ENCODE measurements around the gene PPARG. TPM values are rescaled to one million over a fixed set of nuclear protein-coding genes. Genes with fewer than 3 reads are reported as not detected.

PPARG gene
- total RNA-seq, 6 donors from 2014 or later: 39.8 to 93.9 (median 52.7) TPM

- 80 to 84% methylated on average over 4 of the region's 4 CpGs for WGBS, 2 donors
- TF ChIP-seq POLR2A (IDR thresholded peaks at IDR 0.05) (no peak), POLR2AphosphoS5 (IDR thresholded peaks at IDR 0.05) (no peak), EP300 (IDR thresholded peaks at IDR 0.05) (no peak), CTCF (IDR thresholded peaks at IDR 0.05) (no peak)
Observed at GRCh38 chr3:12247411-12247810, 41.5 kb upstream of the PPARG start.

GRCh38 chr3:12249519-12249918, 39.4 kb upstream of the PPARG start:
- ATAC-seq (ENCODE audit: low FRiP score in 2 of 2) (no peak), DNase-seq (no peak)
- Histone ChIP-seq H3K36me3 (no peaks in the 10 kb centered on the region), H3K4me3 (no peak overlapping the region), H3K9me3 (peaks cover 0 to 8% (median 7%) of the 10 kb centered on the region in 4 donors), H3K27me3 (no peaks in the 10 kb centered on the region), H3K27ac (no peak overlapping the region), H3K4me1 (no peaks in the 10 kb centered on the region)
- 93 to 96% methylated on average over 2 of the region's 2 CpGs for WGBS, 2 donors
- TF ChIP-seq POLR2AphosphoS5 (IDR thresholded peaks at IDR 0.05): no peak
- TF ChIP-seq POLR2A (IDR thresholded peaks at IDR 0.05): no peak
- no peak for TF ChIP-seq EP300 (IDR thresholded peaks at IDR 0.05)
- TF ChIP-seq CTCF (IDR thresholded peaks at IDR 0.05): no peak

More at GRCh38 chr3:12247411-12247810, 41.5 kb upstream of the PPARG start:
- no peak overlapping the region for H3K27ac ChIP-seq
- ATAC-seq (ENCODE audit: low FRiP score in 2 of 2) (no peak), DNase-seq (no peak)
- peaks cover 0 to 8% (median 7%) of the 10 kb centered on the region in 4 donors for H3K9me3 ChIP-seq
- H3K4me3 ChIP-seq: no peak overlapping the region
- H3K36me3 ChIP-seq: no peaks in the 10 kb centered on the region
- no peaks in the 10 kb centered on the region for H3K4me1 ChIP-seq
- no peaks in the 10 kb centered on the region for H3K27me3 ChIP-seq

- TF ChIP-seq CTCF (IDR thresholded peaks at IDR 0.05) (no peak), POLR2AphosphoS5 (IDR thresholded peaks at IDR 0.05) (no peak), POLR2A (IDR thresholded peaks at IDR 0.05) (no peak), EP300 (IDR thresholded peaks at IDR 0.05) (no peak)
- H3K9me3 ChIP-seq: peaks cover 0 to 8% (median 7%) of the 10 kb centered on the region in 4 donors
- no peak overlapping the region for H3K4me3 ChIP-seq
- no peaks in the 10 kb centered on the region for H3K36me3 ChIP-seq
- ATAC-seq (ENCODE audit: low FRiP score in 2 of 2) (no peak), DNase-seq (no peak)
- H3K27me3 ChIP-seq: no peaks in the 10 kb centered on the region
- H3K4me1 ChIP-seq: no peaks in the 10 kb centered on the region
- 89 to 90% methylated on average over 5 of the region's 5 CpGs for WGBS, 2 donors
- H3K27ac ChIP-seq: no peak overlapping the region
Observed at GRCh38 chr3:12252889-12253288, 36.0 kb upstream of the PPARG start.

- Histone ChIP-seq H3K4me3 (no peak overlapping the region), H3K27me3 (no peaks in the 10 kb centered on the region), H3K4me1 (no peaks in the 10 kb centered on the region), H3K36me3 (no peaks in the 10 kb centered on the region), H3K27ac (no peak overlapping the region), H3K9me3 (peaks cover 0 to 8% (median 7%) of the 10 kb centered on the region in 4 donors)
- no peak for ATAC-seq (ENCODE audit: low FRiP score in 2 of 2)
- no peak for DNase-seq
- TF ChIP-seq POLR2A (IDR thresholded peaks at IDR 0.05) (no peak), EP300 (IDR thresholded peaks at IDR 0.05) (no peak), CTCF (IDR thresholded peaks at IDR 0.05) (no peak), POLR2AphosphoS5 (IDR thresholded peaks at IDR 0.05) (no peak)
- 59 to 64% methylated on average over 10 of the region's 10 CpGs for WGBS, 2 donors
Observed at GRCh38 chr3:12253516-12254343, 35.1 kb upstream of the PPARG start.

- no peaks in the 10 kb centered on the region for H3K27me3 ChIP-seq
- ATAC-seq (ENCODE audit: low FRiP score in 2 of 2) (no peak), DNase-seq (no peak)
- no peaks in the 10 kb centered on the region for H3K4me1 ChIP-seq
- H3K4me3 ChIP-seq: no peak overlapping the region
- no peaks in the 10 kb centered on the region for H3K9me3 ChIP-seq
- no peak overlapping the region for H3K27ac ChIP-seq
- TF ChIP-seq EP300 (IDR thresholded peaks at IDR 0.05) (no peak), CTCF (IDR thresholded peaks at IDR 0.05) (no peak), POLR2AphosphoS5 (IDR thresholded peaks at IDR 0.05) (no peak)
- WGBS, 2 donors: 91 to 95% methylated on average over 2 of the region's 2 CpGs
- no peaks in the 10 kb centered on the region for H3K36me3 ChIP-seq
Observed at GRCh38 chr3:12255393-12255792, 33.5 kb upstream of the PPARG start.

Data from upper lobe of left lung (tissue), 6 donors.